GM12878 (cell line): ENCODE data around the gene CLPTM1L. TPM values are rescaled to one million over a fixed set of nuclear protein-coding genes. Genes with fewer than 3 reads are reported as not detected.
A peak's percentile ranks its signal among the peaks of the same experiment; 100 is the strongest.

Source experiments
- BRCA1 ChIP-seq: IDR thresholded peaks from 2 replicates; pipeline ENCODE4 v1.6.1; 2011; ENCODE audit warnings: low read depth, low read length, improper control_type of control experiment
- CHD2 ChIP-seq: IDR thresholded peaks from 2 replicates; pipeline ENCODE4 v1.6.1; 2011; ENCODE audit warnings: low read depth, low read length, improper control_type of control experiment, borderline replicate concordance
- HDAC2 ChIP-seq: fragments of 200-600 bp; sonication (generic); IDR thresholded peaks from 2 replicates; pipeline ENCODE4 v1.6.1; 2017
- IRF3 ChIP-seq: fragments of 450-650 bp; IDR thresholded peaks from 2 replicates; pipeline ENCODE4 v1.6.1; 2014; ENCODE audit warnings: mild to moderate bottlenecking
- MYB ChIP-seq: fragments of 150-350 bp; IDR thresholded peaks from 2 replicates; pipeline ENCODE4 v1.6.1; 2014; ENCODE audit warnings: mild to moderate bottlenecking, low read depth, low read length, borderline replicate concordance
- NRF1 ChIP-seq: conservative IDR thresholded peaks from 2 replicates; pipeline ENCODE4 v1.6.1; 2011; ENCODE audit warnings: mild to moderate bottlenecking, low read depth, low read length, improper control_type of control experiment
- PRDM15 ChIP-seq: fragments of 450-650 bp; formaldehyde crosslinking; IDR thresholded peaks from 2 replicates; pipeline ENCODE4 v1.4.0; 2020; ENCODE audit warnings: mild to moderate bottlenecking, moderate library complexity
- RAD51 ChIP-seq: fragments of 450-650 bp; IDR thresholded peaks from 2 replicates; pipeline ENCODE4 v1.6.1; 2016; ENCODE audit warnings: moderate library complexity, mild to moderate bottlenecking, inconsistent platforms
- RCOR1 ChIP-seq: conservative IDR thresholded peaks from 2 replicates; pipeline ENCODE4 v1.6.1; 2012; ENCODE audit warnings: low read depth, low read length, improper control_type of control experiment
- SMAD1 ChIP-seq: fragments of 450-650 bp; IDR thresholded peaks from 2 replicates; pipeline ENCODE4 v1.6.1; 2018; ENCODE audit warnings: mild to moderate bottlenecking, low read depth; ENCODE audit not compliant: partially characterized antibody
- TCF7 ChIP-seq: IDR thresholded peaks from 2 replicates; pipeline ENCODE4 v1.6.1; 2014; ENCODE audit warnings: antibody characterized with exemption, borderline replicate concordance
- YBX1 ChIP-seq: fragments of 450-650 bp; IDR thresholded peaks from 2 replicates; pipeline ENCODE4 v1.6.1; 2016; ENCODE audit warnings: antibody characterized with exemption
- ZBED1 ChIP-seq: IDR thresholded peaks from 2 replicates; pipeline ENCODE4 v1.6.1; 2016; ENCODE audit warnings: borderline replicate concordance
- ZNF217 ChIP-seq: fragments of 450-650 bp; IDR thresholded peaks from 2 replicates; pipeline ENCODE4 v1.6.1; 2017; ENCODE audit warnings: antibody characterized with exemption, mild to moderate bottlenecking
- ZNF274 ChIP-seq: IDR thresholded peaks from one replicate; pipeline ENCODE4 v1.8.0; 2011; ENCODE audit not compliant: insufficient read length, insufficient read depth
- ZNF384 ChIP-seq: IDR thresholded peaks from 2 replicates; pipeline ENCODE4 v1.6.1; 2012; ENCODE audit warnings: low read depth, mild to moderate bottlenecking, low read length, improper control_type of control experiment, borderline replicate concordance
- polyA plus RNA-seq, 11 experiments: library from polyadenylated mRNA; depleted of rRNA in 4 of 11; unstranded in 6 of 11; stranded (reverse) in 5 of 11; fragments of >200 nt; fragmentation: Nextera tagmentation in 4 of 11; fragmentation: Illumina TruSeq in 1 of 11; extraction: Ambion mirVana in 4 of 11; extraction: Trizol in 1 of 11; gene quantifications; 1 replicate in 1 of 11; 2 replicates in 10 of 11; pipeline versions ENCODE4 v1.2.1 to v1.2.3, GENCODE V29; 2011 to 2016; ENCODE audit warnings: inconsistent platforms in 2 of 11, missing spikeins in 2 of 11, low read depth in 1 of 11
- total RNA-seq, 4 experiments: library from RNA; depleted of rRNA in 3 of 4; stranded (reverse); fragments of >200 nt in 3 of 4; fragmentation: Illumina TruSeq in 1 of 4; extraction: Trizol in 1 of 4; gene quantifications; 2 replicates each; pipeline versions ENCODE4 v1.2.1 to v1.2.3, GENCODE V29; 2013 to 2021
- TF ChIP-seq, protein P1 (sequence below): fragments of 450-650 bp; IDR thresholded peaks from 2 replicates; pipeline ENCODE4 v1.6.1; 2017; ENCODE audit warnings: mild to moderate bottlenecking
- TF ChIP-seq, protein P2 (sequence below): IDR thresholded peaks from 2 replicates; pipeline ENCODE4 v1.6.1; 2011; ENCODE audit warnings: low read depth, low read length, improper control_type of control experiment, borderline replicate concordance
- TF ChIP-seq, protein P3 (sequence below): fragments of 450-650 bp; formaldehyde crosslinking; IDR thresholded peaks from 2 replicates; pipeline ENCODE4 v1.4.0; 2022; ENCODE audit warnings: mild to moderate bottlenecking, moderate library complexity

Gene CLPTM1L
- total and polyA plus RNA-seq, 10 of the 15 experiments (the other 5 are each of a cell fraction or from before 2014, with no cell fraction given), result 2.9 to 278 (median 135) TPM

GRCh38 chr5:1315709-1316587 is 29.0 kb downstream of the CLPTM1L start (continued):
- TF ChIP-seq BRCA1, result no peak
- TF ChIP-seq, protein P1, sequence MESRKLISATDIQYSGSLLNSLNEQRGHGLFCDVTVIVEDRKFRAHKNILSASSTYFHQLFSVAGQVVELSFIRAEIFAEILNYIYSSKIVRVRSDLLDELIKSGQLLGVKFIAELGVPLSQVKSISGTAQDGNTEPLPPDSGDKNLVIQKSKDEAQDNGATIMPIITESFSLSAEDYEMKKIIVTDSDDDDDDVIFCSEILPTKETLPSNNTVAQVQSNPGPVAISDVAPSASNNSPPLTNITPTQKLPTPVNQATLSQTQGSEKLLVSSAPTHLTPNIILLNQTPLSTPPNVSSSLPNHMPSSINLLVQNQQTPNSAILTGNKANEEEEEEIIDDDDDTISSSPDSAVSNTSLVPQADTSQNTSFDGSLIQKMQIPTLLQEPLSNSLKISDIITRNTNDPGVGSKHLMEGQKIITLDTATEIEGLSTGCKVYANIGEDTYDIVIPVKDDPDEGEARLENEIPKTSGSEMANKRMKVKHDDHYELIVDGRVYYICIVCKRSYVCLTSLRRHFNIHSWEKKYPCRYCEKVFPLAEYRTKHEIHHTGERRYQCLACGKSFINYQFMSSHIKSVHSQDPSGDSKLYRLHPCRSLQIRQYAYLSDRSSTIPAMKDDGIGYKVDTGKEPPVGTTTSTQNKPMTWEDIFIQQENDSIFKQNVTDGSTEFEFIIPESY, result no peak
- TF ChIP-seq ZBED1, result peak; percentile 86
- peak; percentile 71; the same call in 1 of the 2 replicates for TF ChIP-seq MYB
- no peak; the same call in 1 of the 2 replicates for TF ChIP-seq ZNF217
- TF ChIP-seq, protein P2, sequence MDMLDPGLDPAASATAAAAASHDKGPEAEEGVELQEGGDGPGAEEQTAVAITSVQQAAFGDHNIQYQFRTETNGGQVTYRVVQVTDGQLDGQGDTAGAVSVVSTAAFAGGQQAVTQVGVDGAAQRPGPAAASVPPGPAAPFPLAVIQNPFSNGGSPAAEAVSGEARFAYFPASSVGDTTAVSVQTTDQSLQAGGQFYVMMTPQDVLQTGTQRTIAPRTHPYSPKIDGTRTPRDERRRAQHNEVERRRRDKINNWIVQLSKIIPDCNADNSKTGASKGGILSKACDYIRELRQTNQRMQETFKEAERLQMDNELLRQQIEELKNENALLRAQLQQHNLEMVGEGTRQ, result no peak; the same call in 1 of the 2 replicates
- TF ChIP-seq TCF7, result peak; percentile 92
- TF ChIP-seq ZNF384, result no peak
- no peak for TF ChIP-seq NRF1
- peak; percentile 60; the same call in 1 of the 2 replicates for TF ChIP-seq CHD2
- no peak for TF ChIP-seq SMAD1
- TF ChIP-seq PRDM15 (CRISPR knock-in tag), result no peak
- TF ChIP-seq YBX1, result no peak
- TF ChIP-seq RCOR1, result 0 out of 2 replicates have a peak, but pooled peaks have one; percentile 69
- no peak for TF ChIP-seq HDAC2
- TF ChIP-seq, protein P3, sequence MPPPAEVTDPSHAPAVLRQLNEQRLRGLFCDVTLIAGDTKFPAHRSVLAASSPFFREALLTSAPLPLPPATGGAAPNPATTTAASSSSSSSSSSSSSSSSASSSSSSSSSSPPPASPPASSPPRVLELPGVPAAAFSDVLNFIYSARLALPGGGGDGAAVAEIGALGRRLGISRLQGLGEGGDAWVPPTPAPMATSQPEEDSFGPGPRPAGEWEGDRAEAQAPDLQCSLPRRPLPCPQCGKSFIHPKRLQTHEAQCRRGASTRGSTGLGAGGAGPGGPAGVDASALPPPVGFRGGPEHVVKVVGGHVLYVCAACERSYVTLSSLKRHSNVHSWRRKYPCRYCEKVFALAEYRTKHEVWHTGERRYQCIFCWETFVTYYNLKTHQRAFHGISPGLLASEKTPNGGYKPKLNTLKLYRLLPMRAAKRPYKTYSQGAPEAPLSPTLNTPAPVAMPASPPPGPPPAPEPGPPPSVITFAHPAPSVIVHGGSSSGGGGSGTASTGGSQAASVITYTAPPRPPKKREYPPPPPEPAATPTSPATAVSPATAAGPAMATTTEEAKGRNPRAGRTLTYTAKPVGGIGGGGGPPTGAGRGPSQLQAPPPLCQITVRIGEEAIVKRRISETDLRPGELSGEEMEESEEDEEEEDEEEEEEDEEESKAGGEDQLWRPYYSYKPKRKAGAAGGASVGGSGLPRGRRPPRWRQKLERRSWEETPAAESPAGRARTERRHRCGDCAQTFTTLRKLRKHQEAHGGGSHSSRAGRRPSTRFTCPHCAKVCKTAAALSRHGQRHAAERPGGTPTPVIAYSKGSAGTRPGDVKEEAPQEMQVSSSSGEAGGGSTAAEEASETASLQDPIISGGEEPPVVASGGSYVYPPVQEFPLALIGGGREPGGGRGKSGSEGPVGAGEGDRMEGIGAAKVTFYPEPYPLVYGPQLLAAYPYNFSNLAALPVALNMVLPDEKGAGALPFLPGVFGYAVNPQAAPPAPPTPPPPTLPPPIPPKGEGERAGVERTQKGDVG (CRISPR knock-in tag), result no peak
- TF ChIP-seq ZNF274, result no peak
- no peak for TF ChIP-seq IRF3
- TF ChIP-seq RAD51, result peak; percentile 87
